T-helper 9 cell (primary cell): ENCODE data around the gene SLC25A33.
"Not testable (repeated sequence)": the region's sequence is repeated elsewhere in the genome, so short reads cannot be mapped to it uniquely, and the experiment has no call there.

Source experiments
- DNase-seq: peaks from one replicate; pipeline ENCODE4 v3.0.0-alpha.2; 2020
- total RNA-seq, 2 donors: gene quantifications; one replicate each; lab custom pipeline; 2026; lab: John Stamatoyannopoulos, UW

SLC25A33 gene, protein sequence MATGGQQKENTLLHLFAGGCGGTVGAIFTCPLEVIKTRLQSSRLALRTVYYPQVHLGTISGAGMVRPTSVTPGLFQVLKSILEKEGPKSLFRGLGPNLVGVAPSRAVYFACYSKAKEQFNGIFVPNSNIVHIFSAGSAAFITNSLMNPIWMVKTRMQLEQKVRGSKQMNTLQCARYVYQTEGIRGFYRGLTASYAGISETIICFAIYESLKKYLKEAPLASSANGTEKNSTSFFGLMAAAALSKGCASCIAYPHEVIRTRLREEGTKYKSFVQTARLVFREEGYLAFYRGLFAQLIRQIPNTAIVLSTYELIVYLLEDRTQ
- total RNA-seq = 11.1 to 13.3 reads per million in 2 donors

DNA sequence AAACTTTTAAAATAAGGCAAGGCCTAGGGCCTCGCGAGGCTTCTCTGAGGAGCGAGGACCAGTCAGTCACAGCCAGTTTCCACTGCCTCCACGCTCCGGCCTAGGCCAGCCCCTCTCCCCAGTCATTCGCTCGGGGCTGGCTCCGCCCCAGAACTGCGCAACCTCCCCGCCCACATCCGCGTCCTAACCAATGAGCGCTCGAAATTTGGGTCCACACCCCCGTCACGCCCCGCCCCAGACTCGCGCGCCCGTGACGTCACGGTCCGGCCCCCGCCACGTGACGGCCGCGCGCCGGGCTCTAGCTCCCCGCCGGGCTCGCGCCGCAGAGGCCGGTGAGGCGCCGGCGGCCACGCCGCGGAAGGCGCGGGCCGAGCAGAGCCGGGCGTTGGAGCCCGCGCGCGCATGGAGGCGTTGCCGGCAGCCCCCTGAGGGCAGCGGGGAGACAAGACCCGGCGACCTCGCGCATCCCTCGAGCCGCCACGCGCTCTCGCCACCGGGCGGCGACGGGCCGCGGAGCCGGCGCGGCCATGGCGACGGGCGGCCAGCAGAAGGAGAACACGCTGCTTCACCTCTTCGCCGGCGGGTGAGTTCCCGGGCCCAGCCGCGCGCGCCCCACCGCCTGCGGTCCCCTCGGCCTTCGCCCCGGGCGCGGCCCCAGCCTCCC is at the start of gene SLC25A33:
TSS of gene SLC25A33 (plus strand) at position 301 of the 664 bp plus-strand sequence. CDS start at position 528, 227 bp downstream.
- DNase-seq = peak; percentile 96

DNA sequence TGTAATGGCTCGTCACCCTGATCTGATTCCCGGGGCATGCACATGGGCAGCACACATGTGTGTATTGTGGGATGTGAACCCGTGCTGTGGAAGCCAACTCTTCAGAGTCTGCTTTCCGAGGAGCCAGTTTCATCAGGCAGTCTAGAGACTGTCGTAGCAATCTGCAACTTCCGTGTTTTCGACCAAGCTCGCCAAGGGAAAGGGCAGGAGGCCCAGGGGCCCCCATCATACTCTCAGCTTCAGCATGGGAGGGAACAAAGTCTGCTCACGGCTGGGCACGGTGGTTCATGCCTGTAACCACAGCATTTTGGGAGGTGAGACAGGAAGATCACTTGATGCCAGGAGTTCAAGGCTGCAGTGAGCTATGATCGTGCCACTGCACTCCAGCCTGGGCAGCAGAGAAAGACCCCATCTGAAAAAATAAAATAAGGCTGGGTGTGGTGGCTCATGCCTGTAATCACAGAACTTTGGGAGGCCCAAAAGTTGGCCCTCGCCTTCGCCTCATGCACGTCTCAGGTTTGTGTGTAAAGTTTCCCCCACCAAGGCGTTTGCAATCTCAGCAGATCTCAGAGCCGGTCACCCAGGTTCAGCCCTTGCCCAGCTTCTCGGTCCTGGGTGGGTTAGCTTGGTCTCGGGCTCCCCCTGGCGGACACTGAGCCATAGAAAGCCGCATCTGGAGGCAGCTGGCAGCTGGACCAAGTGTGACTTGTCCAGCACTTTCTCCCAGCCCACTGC is 48.5 kb upstream of the SLC25A33 start:
- peak; percentile 87 for DNase-seq

DNA sequence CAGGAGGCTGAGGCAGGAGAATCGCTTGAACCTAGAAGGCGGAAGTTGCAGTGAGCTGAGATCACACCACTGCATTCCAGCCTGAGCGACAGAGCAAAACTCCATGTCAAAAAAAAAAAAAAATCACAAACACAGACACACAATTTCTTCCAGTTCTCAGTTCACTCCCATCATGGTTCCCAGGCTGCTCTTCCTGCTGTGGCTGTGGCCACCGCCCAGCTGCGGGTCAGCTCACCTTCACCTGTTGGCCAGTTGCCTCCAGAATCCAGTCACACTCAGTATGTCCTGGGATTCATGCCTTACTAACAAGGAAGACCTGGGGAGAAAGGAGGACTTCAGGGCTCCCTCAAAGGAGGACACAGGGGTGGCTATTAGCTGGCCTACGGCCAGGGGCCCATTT is 45.9 kb upstream of the SLC25A33 start:
- no peak for DNase-seq

DNA sequence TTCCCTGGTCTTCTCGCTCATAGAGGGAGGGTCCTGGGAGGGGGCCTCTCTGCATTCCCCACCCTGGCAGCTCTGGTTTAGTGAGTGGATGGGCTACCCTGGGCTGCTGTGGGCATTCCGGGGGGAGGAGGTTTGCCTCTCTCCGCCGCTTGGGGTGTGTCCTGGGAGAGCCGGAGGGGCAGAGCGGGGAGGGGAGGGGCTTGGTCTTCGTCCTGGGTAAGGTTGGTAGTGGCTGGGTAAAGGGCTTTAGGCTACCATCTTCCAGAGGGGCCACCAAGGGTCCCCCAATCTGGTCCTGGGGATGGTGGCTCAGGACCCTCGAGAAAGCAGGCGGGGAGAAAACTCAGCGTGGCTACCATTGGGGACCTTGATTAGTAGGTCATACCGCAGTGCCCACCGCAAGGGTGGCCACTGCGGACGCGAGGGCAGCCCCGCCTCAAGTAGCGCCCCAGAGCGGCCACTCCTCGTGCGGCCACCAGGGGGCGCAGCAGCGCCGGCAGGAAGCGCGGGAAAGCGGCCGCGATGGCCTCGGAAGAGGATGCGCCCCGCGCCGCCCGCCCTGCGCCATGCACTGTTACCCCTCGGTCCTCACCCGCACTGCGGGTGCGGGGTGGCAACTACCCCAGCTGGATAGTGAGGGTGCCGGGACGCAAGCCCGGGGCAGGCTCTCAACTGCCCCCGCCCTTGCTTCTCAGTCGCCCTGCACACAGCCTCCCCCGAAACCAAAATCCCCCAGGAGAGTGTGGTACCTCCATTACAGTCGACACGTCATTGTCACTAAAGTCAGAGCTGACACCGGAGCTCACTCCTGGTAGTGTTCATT is 44.1 kb upstream of the SLC25A33 start:
- peak; percentile 53 for DNase-seq

DNA sequence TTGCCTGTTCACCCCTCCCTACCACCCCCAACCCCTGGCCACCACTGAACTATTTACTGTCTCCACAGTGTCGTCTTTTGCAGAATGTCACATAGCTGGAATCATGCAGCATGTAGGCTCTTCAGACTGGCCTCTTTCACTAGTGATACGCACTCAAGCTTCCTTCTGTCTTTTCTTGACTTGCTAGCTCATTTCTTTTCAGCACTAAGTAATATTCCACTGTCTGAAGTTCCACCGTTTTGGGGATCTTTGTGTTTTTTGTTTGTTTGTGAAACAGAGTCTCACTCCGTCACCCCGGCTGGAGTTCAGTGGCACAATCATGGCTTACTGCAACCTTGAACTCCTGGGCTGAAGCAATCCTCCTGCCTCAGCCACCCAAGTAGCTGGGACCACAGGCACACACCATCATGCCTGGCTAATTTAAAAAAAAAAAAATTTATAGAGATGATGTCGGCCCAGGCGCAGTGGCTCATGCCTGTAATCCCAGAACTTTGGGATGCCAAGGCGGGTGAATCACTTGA is 43.4 kb upstream of the SLC25A33 start:
- no peak for DNase-seq

DNA sequence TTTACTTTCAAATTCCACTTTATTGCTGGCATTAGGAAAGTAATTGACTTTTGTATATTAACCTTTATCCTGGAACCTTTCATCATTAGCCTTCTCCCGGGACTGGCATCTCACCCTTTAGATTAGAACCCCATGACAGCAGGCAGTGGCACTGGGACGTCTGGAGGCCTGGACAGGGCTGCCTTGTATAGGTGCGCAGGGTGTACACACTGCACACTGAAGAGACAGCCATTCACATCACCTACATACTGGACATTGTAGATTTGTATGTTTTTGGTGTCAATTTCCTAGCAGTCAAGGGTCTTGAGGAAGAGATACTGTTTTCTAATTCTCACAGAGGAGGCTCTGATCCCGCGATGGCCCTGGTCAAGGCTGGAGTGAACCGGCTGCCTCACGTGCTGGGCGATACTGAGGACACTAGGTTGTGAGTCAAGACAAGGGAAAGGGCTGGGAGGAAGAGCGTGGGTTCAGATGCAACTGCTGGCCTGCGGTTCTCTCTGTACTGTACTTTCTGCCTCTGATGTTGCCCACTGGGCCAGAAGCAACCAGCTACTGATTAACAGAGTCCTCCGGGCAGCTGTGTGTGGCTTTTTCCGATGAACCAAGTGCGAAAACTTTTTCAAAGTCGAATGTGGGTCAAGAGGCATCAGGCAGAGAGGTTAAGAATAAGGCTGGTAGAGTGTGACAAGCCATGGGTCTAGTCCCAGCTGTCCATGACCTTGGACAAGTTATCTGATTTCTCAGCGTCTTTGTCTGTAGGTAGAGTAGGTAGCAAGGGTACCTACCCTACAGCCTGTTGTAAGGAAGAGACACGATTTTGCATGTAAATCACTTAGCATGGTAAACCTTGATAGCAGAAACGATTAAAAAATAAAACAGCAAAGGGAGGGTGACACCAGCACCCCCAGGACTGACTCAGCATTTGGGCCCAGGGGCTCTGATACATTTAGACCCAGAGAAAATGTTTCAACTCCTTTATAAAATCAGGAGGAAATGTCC is 38.2 kb upstream of the SLC25A33 start:
- no peak for DNase-seq

DNA sequence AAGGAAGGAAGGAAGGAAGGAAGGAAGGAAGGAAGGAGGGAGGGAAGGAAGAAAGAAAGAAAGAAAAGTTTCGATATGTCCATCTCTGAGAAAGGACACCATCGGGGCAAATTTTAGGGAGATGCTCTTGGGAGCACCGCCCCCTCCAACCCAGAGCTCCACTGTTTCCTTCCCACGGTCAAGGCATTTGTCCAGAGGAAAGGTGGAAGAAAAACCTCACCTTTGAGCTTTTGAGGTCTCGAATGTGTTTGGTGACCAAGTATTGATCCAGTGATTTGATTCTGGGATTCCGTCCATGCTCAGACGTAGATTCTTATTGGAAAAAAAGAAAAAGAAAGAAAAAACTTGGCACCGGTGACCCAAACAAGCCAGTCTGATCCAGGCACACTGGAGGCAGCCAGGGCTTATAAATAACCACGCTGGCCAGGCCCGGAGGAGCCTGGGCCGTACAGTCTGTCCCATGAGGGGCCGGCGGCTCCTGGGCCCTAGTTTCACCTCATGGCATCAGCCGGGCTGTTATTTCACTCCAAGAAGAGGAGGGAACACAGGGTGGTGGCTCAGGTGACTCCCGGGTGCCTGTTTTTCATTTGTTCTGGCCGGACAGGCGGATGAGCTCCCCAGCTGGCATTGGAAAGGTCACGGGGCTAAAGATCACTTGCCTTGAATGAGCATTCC is 36.1 kb upstream of the SLC25A33 start:
- no peak for DNase-seq

DNA sequence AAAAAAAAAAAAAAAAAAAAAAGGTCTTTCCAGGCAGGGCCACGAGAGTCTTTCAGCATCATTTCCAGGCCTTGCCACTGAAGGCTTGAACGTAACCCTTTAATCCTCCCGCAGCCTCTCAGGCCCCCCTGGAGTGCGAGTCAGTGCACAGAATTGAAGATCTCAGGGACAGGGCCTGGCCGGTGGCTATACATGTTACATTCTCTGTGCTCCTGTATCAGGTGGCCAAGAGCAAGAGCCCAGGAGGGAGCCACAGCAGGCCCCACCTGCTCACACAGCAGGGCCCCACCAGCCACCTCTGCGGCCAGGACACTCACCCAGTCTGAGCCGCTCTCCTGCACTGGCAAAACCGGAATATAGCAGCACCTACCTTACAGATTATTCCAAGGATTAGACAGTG is 34.1 kb upstream of the SLC25A33 start:
- DNase-seq = no peak

DNA sequence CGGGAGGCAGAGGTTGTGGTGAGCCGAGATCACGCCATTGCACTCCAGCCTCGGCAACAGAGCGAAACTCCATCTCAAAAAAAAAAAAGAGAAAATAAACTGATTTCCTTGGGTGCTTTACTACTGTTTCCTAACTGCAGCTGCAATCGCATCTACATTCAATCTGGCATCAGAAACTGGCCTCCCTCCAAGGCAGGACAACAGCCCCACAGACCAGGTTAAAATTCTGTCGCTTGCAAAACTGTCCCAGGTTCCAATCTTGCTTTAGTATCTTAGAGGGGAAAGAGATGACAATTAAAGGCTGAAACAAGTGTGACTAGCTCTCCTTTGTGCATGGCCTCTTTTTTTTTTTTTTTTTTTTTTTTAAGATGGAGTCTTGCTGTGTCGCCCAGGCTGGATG is 32.4 kb upstream of the SLC25A33 start:
- no peak for DNase-seq

DNA sequence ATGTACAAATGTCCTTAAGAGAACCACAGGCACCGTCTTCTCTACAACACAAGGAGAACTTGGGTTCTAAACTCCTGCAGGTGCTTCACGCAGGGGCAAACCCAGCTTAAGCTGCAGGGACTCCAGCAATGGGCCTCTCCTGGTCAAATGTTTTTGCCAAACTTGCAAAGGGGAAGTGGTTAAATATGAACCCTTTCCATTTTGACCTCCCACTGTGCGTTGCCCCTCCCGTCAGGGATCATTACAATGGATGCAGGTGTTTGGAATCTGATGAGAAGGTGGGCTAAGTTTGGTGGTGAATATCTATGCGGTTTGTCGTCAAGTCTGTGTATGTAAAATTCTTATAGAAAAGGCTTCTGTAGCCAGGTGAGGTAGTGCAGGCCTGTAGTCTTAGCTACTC is 29.1 kb upstream of the SLC25A33 start:
- no peak for DNase-seq

DNA sequence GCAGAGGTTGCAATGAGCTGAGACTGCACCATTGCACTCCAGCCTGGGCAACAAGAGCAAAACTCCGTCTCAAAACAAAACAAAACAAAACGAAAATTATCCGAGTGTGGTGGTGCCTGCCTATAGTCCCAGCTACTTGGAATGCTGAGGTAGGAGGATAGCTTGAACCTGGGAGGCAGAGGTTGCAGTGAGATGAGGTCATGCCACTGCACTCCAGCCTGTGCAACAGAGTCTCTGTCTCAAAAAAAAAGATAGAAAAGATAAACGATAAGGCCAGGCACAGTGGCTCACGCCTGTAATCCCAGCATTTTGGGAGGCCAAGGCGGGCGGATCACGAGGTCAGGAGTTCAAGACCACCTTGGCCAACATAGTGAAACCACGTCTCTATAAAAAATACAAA is 23.7 kb upstream of the SLC25A33 start:
- DNase-seq = not testable (repeated sequence)

DNA sequence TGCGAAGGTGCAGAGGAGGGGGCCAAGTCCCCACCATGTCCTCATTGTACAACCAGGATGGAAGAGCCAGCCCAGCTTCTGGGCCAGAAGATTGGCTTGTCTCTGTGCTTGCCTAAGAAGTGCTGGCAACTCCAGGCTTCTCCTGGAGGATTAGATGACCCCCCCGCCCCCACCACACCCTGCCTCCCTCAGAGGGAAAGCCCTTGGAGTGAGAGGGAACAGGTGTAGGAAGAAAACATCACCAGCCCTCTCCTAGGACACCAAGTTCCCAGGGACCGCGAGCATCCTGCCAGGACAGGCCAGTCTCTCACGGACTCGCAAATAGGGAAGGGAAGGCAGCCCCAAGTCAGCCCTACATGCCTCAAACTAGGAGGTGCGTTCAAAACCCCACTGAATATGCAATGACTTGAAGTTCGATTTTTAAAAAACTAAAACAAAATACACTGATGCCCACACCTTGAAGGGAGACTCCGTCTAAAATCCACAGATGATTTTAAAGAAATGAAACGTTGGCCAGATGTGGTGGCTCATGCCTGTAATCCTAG is 20.7 kb upstream of the SLC25A33 start:
- DNase-seq = no peak

DNA sequence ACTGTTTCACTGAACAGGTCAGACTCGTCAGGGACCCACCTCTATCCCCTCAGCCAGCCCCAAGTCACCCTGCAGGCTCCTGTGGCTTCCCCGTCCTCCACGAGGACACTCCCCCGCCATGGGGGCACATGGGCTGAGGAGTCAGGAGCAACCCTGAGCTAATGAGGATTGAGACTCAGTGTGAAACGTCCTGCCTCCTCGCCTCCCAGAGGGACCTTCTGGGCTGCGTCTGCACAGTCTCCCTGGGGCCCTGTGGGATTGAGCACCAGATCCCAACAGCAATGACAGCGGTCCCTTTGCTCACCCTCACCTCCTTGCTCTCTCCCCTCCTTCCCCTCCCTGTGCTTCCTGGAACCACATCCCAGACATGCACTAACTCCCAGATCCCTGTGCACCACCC is 18.9 kb upstream of the SLC25A33 start:
- DNase-seq = no peak

DNA sequence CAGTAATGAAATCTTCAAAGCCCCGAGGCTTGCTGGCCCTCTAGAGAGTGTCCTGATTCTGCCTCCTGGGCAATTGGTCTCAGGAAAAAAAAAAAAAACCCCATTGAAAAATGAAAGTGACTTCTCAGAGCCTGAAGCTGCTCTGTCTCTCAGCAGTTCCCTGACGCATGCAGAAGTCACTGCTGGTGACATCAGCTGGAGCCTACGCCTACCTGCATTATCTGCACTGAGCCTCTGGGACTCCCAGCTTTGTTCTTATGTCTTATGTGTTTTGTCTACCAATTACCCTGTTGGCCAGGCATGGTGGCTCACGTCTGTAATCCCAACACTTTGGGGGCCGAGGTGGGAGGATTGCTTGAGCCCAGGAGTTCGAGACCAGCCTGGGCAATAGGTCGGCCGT is 10.1 kb upstream of the SLC25A33 start:
- no peak for DNase-seq

DNA sequence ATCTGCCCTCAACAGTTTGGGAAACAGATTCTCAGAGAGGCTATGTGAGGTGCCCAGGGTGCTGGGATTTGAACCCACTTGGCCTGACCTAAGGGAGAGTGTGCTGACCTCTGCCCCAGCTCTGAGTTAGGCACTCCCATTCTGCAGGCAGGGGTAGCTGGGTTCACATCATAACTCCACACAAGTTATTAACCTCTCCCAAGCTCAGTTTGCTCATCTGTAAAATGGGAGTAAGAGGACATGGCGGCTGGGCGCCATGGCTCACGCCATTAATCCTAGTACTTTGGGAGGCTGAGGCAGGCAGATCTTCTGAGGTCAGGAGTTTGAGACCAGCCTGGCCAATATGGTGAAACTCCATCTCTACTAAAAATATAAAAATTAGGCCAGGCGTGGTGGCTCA is 8.9 kb upstream of the SLC25A33 start:
- no peak for DNase-seq

DNA sequence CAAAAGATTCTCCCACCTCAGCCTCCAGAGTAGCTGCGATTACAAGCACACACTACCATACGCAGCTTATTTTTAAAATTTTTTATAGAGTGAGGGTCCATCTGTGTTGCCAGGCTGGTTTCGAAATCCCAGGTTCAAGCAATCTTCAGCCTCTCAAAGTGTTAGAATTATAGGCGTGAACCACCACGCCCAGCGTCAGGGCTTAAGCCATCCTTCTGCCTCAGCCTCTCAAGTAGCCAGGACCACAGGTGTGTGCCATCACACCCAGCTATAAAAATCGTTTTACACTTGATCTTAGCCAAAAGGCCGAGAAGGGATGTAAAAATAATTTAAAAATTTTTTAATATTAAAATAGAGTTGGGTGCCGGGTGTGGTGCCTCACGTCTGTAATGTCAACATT is 4.3 kb upstream of the SLC25A33 start:
- no peak for DNase-seq

DNA sequence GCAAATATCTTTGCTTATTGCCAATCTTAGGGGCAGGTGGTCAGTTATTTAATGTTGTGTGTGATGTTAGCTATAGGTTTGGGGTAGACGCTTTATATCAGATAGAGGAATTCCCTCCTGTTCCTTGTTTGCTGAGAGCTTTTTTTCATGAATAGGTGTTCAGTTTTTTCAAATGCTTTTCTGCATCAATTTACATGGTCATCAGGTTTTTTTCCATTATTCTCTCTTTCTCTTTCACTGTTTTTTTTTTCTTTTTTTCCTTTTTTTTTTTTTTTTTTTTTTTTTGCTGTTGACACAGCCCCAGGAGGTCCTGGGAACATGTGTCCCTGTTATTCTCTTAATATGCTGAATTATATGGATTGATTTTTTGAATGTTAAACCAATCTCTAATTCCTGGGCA is 3.0 kb upstream of the SLC25A33 start:
- DNase-seq = no peak

DNA sequence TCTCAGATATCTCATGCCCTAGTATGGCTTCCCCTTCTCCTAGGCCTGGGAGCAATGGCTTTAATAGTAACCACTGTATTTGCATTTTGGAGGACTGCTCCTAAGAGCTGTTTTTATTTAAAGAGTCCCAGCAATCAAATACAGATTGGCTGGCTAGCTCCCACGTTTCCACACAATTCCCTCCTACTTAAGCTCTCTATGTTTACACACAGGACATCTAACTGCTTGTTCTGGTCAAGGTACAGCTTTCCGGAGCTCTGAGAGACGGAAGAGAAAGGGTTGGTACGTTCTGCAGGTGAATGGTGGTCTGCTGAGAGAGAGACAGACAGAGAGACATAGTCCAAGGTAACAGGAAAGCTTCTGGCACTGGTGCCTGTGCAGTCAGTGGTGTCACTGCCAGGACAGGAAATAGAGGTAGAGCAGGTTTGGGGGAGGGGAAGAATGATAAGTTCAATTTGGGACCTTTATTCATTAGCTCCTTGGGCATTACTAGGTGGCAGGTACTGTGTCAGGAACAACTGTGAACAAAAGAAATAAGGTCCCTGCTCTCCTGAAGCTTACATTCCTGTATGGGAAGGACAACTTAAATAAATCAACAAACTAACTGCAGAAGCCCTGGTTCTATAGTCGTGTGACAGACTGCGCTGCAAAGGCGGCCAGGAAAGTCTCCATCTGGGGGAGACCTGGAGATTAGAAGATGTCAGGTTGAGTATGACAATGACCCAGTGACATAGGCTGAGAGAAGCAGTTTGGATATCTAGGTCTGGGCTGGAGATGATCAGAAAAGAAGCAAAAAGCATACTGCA is 1.2 kb upstream of the SLC25A33 start:
- DNase-seq = no peak

DNA sequence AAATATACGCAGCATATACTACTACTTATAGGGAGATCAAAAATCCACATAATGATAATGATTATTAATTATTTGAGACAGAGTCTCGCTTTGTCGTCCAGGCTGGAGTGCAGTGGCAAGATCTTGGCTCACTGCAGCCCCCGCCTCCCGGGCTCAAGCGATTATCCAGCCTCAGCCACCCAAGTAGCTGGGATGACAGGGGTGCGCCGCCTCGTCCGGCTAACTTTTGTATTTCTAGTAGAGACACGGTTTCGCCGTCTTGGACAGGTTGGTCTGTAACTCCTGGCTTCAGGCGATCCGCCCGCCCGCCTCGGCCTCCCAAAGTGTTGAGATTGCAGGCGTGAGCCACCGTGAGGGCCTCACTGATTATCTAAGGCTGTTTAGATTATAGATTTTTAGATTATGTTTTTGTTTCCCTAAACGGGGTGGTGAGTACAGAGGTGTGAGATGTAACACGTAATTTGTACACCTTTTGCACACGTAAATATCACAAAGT is 548 bp upstream of the SLC25A33 start:
- DNase-seq = no peak
